GM21423 (cell line): Measurements from ENCODE around the gene NCBP2L.

Experiments
- ATAC-seq: cut with Tn5 transposase; IDR thresholded peaks from one replicate; pipeline ENCODE4 v1.9.1; 2021; ENCODE audit warnings: mild to moderate bottlenecking, moderate library complexity; ENCODE audit not compliant: unreplicated experiment

The NCBP2L gene

GRCh38 chrX:107777536-107777832, at the start of gene NCBP2L:
Gene NCBP2L, plus strand, starts transcription at chrX:107777733. Its CDS starts 16,488 bp downstream, at chrX:107794221.
- ATAC-seq, result no peak

- ATAC-seq, result no peak
Measured at GRCh38 chrX:107728371-107729099, 49.0 kb upstream of the NCBP2L start.

GRCh38 chrX:107729558-107730297, 47.8 kb upstream of the NCBP2L start:
- ATAC-seq, result peak; percentile 49

- ATAC-seq, result no peak
Measured at GRCh38 chrX:107730298-107730655, 47.3 kb upstream of the NCBP2L start.

DNA sequence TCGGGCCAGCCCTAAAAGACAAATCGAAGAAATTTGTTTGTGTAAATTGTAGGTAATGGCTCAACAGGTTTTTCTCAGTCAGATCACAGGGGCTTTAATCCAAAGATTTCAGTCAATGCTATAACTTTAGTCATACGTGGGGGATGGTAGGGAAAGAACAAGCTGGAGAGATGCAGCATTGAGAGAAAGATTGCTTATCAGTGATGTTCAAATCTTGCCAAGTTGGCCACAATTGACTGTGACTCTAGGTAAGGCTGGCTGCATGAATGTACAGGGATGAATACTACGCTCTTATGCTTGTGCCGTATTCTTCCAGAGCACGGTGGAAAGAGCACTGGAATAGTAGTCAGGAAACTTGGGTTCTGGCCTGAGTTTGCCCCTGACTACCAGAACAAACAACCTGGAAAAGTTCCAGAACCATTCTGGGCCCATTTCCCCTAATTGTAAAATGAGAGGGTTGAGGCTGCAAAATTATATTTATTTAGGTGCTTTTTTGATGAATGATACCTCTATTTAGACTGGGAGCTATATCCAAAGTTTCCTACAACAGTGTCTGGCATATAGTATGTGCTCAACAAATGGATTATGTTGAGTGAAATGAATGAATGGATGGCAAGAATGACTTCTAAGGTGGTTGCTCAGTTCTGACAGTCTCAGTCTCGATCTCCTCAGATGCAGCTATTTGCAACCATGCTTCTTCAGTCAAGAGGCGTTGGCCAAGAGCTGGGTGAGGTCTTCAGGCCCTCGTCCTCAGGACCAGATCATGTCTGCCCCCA, 46.4 kb upstream of the NCBP2L start:
- no peak for ATAC-seq

DNA sequence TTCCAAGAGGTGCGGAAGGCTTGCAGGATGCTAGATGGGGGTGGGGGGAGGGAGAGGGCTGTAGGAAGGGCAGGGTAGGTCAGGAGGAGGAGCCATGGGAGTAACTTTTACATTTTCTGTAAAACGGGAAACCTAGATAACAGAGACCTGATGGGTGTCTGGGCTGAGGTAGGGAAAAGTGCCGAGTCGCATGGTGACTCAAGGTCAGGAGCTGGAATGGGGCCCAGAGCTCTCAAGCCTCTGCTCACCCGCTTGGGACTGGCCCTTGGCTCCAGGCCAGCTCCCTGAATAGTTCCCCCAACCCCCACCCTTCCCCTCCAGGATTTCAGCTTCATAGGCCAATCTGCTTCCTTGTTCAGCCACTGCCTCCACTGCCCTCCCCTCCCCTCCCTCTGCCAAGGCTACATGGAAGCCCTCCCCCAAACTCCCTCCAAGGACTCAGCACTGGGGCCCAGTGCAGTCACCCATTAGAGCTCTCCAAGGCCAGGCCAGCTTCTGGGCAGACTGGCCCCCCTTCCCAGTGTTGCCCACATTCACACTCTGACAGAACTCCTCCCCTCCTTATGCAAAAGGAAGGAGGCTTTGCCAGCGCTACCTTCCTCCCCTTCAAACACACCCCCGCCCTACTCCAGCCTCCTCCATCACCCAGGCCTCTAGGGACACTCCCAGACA, 45.6 kb upstream of the NCBP2L start:
- ATAC-seq, result no peak

DNA sequence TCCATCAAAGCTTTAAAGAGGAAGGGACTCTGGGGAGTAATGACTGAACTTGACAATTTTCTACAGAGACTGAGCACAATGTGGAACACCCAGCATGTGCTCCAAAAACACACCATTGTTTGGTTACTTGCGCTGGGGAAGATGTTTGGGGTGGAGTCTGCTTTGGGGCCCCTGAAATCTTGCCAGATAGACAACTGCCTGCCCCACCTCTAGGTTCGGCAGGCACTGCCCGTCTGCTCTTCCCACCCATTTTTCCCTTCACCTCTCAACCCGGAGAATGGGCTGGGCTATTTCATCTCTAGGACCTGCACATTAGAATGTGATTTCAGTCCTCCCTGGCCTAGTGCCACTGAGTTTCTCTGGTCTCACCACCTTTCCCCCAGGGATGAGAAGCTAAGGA, 43.8 kb upstream of the NCBP2L start:
- ATAC-seq, result no peak

GRCh38 chrX:107734646-107735045, 42.9 kb upstream of the NCBP2L start:
- no peak for ATAC-seq

DNA sequence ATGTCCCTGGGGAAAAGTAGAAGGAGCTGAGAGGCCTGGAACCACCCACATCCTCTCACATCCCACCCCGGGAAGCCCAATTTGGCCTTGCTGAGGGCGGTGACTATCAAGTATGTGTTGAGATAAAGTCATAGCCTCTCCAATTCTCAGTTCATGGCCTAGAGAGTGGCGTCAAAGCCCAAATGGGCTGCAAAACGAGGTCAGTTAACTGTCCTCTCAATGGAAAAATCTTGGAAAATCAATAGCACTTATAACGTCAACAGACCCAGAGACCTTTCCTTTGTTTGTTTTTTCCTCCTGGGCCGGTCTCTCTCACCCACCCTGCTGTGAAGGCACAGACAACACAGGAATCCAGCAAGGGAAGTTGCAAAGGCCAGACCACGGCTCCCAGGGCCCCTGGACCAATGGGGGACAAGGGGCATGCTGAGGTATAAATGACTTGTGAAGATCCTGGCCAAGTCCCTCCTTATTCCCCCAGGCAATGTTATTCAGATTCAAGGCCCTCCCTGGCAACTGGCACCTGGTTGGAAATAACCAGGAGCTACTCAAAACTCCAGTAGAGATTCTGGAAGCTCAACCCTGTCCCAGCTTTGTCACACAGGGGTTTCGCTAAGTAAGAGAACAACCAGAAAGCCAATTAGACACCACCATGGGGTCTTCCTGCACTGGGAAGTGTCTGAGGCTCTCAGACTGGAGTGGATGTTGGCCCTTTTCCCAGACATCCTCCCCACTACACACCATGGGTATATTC, 40.6 kb upstream of the NCBP2L start:
- no peak for ATAC-seq

- ATAC-seq, result no peak
Measured at GRCh38 chrX:107738272-107738671, 39.3 kb upstream of the NCBP2L start.

DNA sequence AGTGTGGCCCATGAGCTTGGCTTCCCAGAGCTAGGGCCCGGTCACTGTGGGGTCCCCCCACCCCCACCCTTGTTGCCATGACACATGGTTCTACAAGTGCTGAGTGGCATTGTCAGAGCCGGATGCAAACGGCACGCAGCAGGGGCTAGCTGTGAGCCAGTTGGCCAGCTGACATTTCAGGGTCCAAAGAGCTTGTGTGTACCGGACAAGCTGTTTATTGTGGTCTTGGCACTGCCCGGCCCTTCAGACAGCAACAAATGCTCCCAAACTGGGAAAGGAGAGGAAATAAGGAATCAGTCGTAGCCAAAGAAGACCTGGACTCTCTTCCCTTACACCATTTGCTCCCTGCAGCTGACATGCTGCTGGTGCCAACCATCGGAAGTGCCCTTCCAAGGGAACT, 38.8 kb upstream of the NCBP2L start:
- ATAC-seq, result no peak

- no peak for ATAC-seq
Measured at GRCh38 chrX:107739541-107739940, 38.0 kb upstream of the NCBP2L start.

- peak; percentile 10 for ATAC-seq
Measured at GRCh38 chrX:107741404-107741790, 36.1 kb upstream of the NCBP2L start.

DNA sequence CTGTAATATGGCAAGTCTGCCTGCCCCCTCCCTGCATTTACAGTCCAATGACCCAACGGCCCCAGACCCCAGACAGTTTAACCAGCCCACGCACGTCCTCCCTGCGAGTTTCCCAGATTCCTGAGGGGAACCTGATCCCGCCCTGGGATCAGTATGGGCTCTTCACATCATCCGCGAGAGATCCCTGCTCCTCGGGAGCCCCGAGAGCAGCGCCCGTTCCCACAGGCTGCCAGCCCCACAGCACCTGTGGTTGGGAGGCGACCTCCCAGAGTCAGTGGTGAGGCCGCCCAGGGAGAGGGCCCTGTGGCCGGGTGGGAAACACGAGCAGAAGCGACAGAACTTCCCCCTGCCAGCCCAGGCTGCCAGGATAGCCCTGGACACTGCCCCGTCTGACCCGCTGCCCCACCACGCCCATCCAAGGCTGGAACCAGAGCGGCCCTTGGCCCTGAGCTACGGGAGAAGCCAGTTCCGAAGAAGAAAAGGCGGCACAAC, 34.8 kb upstream of the NCBP2L start:
- ATAC-seq, result no peak

DNA sequence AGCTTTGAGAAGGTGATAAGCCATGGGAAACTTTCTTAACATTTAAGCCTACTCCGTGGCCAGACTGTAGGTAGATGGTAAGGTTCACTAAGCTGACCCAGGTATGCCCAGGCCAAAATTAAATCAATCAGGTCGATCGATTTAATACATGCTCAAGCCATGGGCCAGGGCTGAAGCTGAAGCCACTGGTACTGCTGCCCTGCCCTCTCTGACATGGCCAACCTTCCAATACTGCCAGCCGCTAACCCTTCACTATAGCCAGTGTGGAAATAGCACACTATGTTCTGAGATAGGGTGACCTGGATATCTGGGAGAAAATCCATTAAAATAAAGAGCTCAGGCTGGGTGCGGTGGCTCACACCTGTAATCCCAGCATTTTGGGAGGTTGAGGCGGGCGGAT, 33.5 kb upstream of the NCBP2L start:
- ATAC-seq, result no peak

- no peak for ATAC-seq
Measured at GRCh38 chrX:107744868-107745267, 32.7 kb upstream of the NCBP2L start.

GRCh38 chrX:107747596-107748161, 29.9 kb upstream of the NCBP2L start:
- no peak for ATAC-seq

GRCh38 chrX:107748506-107748905, 29.0 kb upstream of the NCBP2L start:
- ATAC-seq, result no peak

DNA sequence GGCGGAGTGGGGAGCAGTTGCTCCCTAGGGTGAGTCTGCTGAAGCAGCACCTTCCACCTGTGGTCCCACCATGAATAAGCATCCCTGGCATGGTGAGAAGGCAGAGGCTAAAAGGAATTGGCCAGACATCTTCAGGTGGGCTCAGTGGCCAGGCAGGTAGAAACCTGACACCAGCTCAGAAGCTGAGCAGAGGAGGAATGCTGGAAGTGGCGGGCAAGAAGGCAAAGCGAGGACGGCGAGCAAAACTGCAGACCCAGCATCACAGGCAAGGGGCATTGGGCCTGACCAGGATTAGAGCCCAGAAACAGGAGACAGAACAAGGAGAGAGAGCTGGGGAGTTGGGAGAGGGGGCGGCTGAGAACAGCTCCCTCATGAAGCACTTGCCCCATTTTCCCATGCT, 27.3 kb upstream of the NCBP2L start:
- no peak for ATAC-seq

- no peak for ATAC-seq
Measured at GRCh38 chrX:107750861-107751445, 26.6 kb upstream of the NCBP2L start.
